BLaER1 treated with 17β-estradiol and CSF1 and Interleukin-3, amounts not matched to agents 10 nM and 100 nM (cell line): Measurements from ENCODE around the gene FLAD1.

Experiments
- H3K27ac ChIP-seq, 11 experiments: shearing (Covaris generic); formaldehyde crosslinking; 2 replicates each; pipeline ENCODE4 v1.8.1; 2022
- H3K27me3 ChIP-seq, 11 experiments: shearing (Covaris generic); formaldehyde crosslinking; 2 replicates each; pipeline ENCODE4 v1.8.1; 2022
- H3K36me3 ChIP-seq, 11 experiments: shearing (Covaris generic); formaldehyde crosslinking; 2 replicates each; pipeline ENCODE4 v1.8.1; 2022
- H3K4me1 ChIP-seq, 10 experiments: shearing (Covaris generic); formaldehyde crosslinking; 2 replicates each; pipeline ENCODE4 v1.8.1; 2022
- H3K4me2 ChIP-seq, 11 experiments: shearing (Covaris generic); formaldehyde crosslinking; 2 replicates each; pipeline ENCODE4 v1.8.1; 2022
- H3K4me3 ChIP-seq, 10 experiments: shearing (Covaris generic); formaldehyde crosslinking; 2 replicates each; pipeline ENCODE4 v1.8.1; 2022
- H3K9ac ChIP-seq, 11 experiments: shearing (Covaris generic); formaldehyde crosslinking; 2 replicates each; pipeline ENCODE4 v1.8.1; 2022
- H3K9me3 ChIP-seq, 11 experiments: shearing (Covaris generic); formaldehyde crosslinking; replicated peaks in 1 of 11; 2 replicates each; pipeline ENCODE4 v1.8.1; 2022
- H4K20me1 ChIP-seq, 11 experiments: shearing (Covaris generic); formaldehyde crosslinking; 2 replicates each; pipeline ENCODE4 v1.8.1; 2022
- Cebpa-rat ChIP-seq, 11 experiments: shearing (Covaris generic); IDR thresholded peaks; 2 replicates each; pipeline ENCODE4 v1.8.1; 2022

The FLAD1 gene

GRCh38 chr1:154945962-154946850 is 36.9 kb upstream of the FLAD1 start:
- H3K4me3 ChIP-seq, result no peak overlapping the region
- H4K20me1 ChIP-seq, result peaks cover 0 to 30% (median 6%) of the 10 kb centered on the region in 11 experiments; a peak in 13 of 22 replicates
- H3K27me3 ChIP-seq, result no peaks in the 10 kb centered on the region
- H3K36me3 ChIP-seq, result peaks cover 36 to 60% (median 56%) of the 10 kb centered on the region in 11 experiments
- H3K4me1 ChIP-seq, result peaks cover 64 to 91% (median 84%) of the 10 kb centered on the region in 10 experiments
- H3K27ac ChIP-seq, result peak overlapping the region in 10 of 11 experiments; percentile 19 to 89 (median 86); a peak in 16 of 22 replicates
- peak overlapping the region; percentile 83 to 97 (median 88) for H3K4me2 ChIP-seq
- H3K9ac ChIP-seq, result peak overlapping the region; percentile 44 to 78 (median 69); a peak in 19 of 22 replicates
- H3K9me3 ChIP-seq, result no peaks in the 10 kb centered on the region
- TF ChIP-seq Cebpa-rat (IDR thresholded peaks at IDR 0.05), result no peak

DNA sequence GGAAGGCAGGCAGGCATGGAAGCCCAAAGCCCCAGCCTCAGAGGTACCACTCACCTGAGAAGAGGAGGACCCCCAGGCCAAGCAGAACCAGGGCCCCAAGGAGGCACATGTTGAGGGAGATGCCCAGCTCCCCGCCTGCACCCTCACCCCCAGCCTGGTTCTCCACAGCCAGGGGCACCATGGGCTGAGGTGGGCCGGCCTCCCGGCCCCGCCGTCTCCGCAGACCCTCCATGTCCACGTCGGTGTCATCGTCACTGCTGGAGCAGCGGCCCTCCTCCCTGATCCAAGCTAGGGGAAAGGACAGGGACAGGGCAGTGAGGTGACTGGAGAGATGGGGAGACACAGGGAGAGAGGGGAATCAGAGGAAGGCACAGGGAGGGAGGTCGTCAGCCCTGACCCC is 35.1 kb upstream of the FLAD1 start:
- Histone ChIP-seq H3K4me2 (peak overlapping the region in 3 of 11 experiments; percentile 3 to 46 (median 27); a peak in 4 of 22 replicates), H3K27ac (peak overlapping the region in 4 of 11 experiments; percentile 8 to 44 (median 22); a peak in 4 of 22 replicates), H3K9ac (peak overlapping the region in 8 of 11 experiments; percentile 4 to 46 (median 34); a peak in 10 of 22 replicates), H3K9me3 (no peaks in the 10 kb centered on the region), H3K27me3 (no peaks in the 10 kb centered on the region), H3K4me3 (no peak overlapping the region), H3K4me1 (peaks cover 64 to 91% (median 84%) of the 10 kb centered on the region in 10 experiments), H4K20me1 (peaks cover 11 to 47% (median 24%) of the 10 kb centered on the region in 11 experiments; a peak in 14 of 22 replicates), H3K36me3 (peaks cover 42 to 66% (median 61%) of the 10 kb centered on the region in 11 experiments)
- TF ChIP-seq Cebpa-rat (IDR thresholded peaks at IDR 0.05), result no peak

- peaks cover 11 to 61% (median 31%) of the 10 kb centered on the region in 11 experiments; a peak in 14 of 22 replicates for H4K20me1 ChIP-seq
- no peaks in the 10 kb centered on the region for H3K9me3 ChIP-seq
Observed at GRCh38 chr1:154951901-154952657, 31.1 kb upstream of the FLAD1 start.

DNA sequence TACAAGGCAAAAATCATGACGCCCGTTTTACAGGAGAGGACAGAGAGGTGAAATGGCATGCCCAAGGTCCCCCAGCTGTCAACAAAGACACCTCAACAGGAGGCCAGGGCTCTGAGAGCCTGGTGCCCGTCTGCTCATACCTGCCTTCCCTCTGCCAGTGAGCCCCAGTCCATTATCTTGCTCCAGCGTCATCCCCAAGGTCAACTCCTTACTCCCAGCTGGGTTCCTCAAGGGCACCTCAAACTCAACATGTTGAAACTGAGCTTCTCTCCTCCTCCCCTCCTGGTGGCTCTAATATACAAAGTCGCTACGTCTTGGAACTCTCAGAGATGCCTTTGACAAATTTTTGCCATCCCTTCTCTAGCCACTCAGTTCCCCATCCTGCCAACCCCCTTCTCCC is 30.5 kb upstream of the FLAD1 start:
- Histone ChIP-seq H3K27ac (peak overlapping the region in 8 of 11 experiments; percentile 22 to 94 (median 84); a peak in 16 of 22 replicates), H4K20me1 (peaks cover 11 to 61% (median 31%) of the 10 kb centered on the region in 11 experiments; a peak in 14 of 22 replicates), H3K4me1 (peaks cover 70 to 87% (median 82%) of the 10 kb centered on the region in 10 experiments), H3K36me3 (peaks cover 25 to 46% (median 36%) of the 10 kb centered on the region in 11 experiments), H3K27me3 (no peaks in the 10 kb centered on the region), H3K9me3 (no peaks in the 10 kb centered on the region), H3K4me3 (peak overlapping the region in 7 of 10 experiments; percentile 16 to 71 (median 66); a peak in 10 of 20 replicates), H3K9ac (peak overlapping the region; percentile 13 to 85 (median 64); a peak in 16 of 22 replicates), H3K4me2 (peak overlapping the region; percentile 89 to 98 (median 96))
- TF ChIP-seq Cebpa-rat (IDR thresholded peaks at IDR 0.05), result no peak

More at GRCh38 chr1:154951901-154952657, 31.1 kb upstream of the FLAD1 start:
- Histone ChIP-seq H3K27ac (peak overlapping the region in 9 of 11 experiments; percentile 3 to 94 (median 80); a peak in 17 of 22 replicates), H3K9ac (peak overlapping the region; percentile 13 to 85 (median 64); a peak in 20 of 22 replicates), H3K4me1 (peaks cover 64 to 86% (median 82%) of the 10 kb centered on the region in 10 experiments), H3K4me3 (peak overlapping the region; percentile 2 to 71 (median 30); a peak in 13 of 20 replicates), H3K27me3 (no peaks in the 10 kb centered on the region), H3K36me3 (peaks cover 31 to 46% (median 40%) of the 10 kb centered on the region in 11 experiments), H3K4me2 (peak overlapping the region; percentile 89 to 98 (median 96))
- TF ChIP-seq Cebpa-rat (IDR thresholded peaks at IDR 0.05), result no peak

GRCh38 chr1:154953611-154954038 is 29.5 kb upstream of the FLAD1 start:
- TF ChIP-seq Cebpa-rat (IDR thresholded peaks at IDR 0.05), result no peak
- Histone ChIP-seq H3K36me3 (peaks cover 22 to 45% (median 32%) of the 10 kb centered on the region in 11 experiments), H3K9ac (peak overlapping the region in 7 of 11 experiments; percentile 67 to 85 (median 81); a peak in 9 of 22 replicates), H3K4me2 (peak overlapping the region; percentile 89 to 98 (median 96)), H3K4me3 (peak overlapping the region in 9 of 10 experiments; percentile 2 to 71 (median 67); a peak in 12 of 20 replicates), H3K4me1 (peaks cover 72 to 87% (median 80%) of the 10 kb centered on the region in 10 experiments), H3K27ac (peak overlapping the region in 10 of 11 experiments; percentile 16 to 94 (median 82); a peak in 15 of 22 replicates), H4K20me1 (peaks cover 11 to 52% (median 28%) of the 10 kb centered on the region in 11 experiments; a peak in 14 of 22 replicates), H3K27me3 (no peaks in the 10 kb centered on the region), H3K9me3 (no peaks in the 10 kb centered on the region)

GRCh38 chr1:154954541-154954940 is 28.6 kb upstream of the FLAD1 start:
- Histone ChIP-seq H3K4me1 (peaks cover 78 to 90% (median 86%) of the 10 kb centered on the region in 10 experiments), H3K36me3 (peaks cover 30 to 46% (median 35%) of the 10 kb centered on the region in 11 experiments), H4K20me1 (peaks cover 11 to 51% (median 30%) of the 10 kb centered on the region in 11 experiments; a peak in 14 of 22 replicates), H3K4me2 (peak overlapping the region; percentile 89 to 98 (median 96)), H3K9ac (peak overlapping the region; percentile 67 to 86 (median 83)), H3K9me3 (no peaks in the 10 kb centered on the region), H3K27ac (peak overlapping the region in 10 of 11 experiments; percentile 78 to 94 (median 86); a peak in 20 of 22 replicates), H3K27me3 (no peaks in the 10 kb centered on the region), H3K4me3 (peak overlapping the region; percentile 61 to 76 (median 71))
- no peak for TF ChIP-seq Cebpa-rat (IDR thresholded peaks at IDR 0.05)

DNA sequence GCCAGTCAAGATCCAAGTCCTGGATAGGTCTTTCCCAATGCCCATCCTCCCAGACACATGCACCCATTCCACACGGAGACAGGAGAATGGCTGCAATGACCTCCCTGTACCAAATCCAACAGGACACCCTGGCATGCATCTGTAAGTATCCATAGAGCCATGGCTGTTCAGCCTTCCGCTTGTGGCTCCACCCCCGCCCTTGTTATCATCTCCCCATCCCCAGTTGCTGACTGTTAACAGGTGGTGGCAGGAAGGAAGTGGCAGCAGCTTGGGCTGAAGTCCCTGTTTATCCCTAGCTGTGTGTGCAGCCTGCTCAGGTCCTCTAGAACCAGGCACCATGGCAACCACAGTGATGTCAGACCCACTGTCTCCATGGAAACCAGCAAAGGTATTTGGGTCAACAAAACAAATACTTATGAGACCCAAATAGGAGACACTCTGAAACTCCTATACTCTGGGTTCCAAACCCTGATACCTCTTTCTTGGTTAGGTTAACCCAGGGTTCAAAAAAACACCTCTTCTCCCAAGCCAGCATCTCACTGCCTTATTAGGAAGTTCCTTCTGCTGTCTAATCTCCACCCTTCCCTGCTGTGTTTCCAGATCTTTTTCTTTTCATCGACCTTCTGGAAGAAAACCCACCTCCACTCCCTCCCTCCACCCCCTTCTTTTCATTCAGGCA is 28.0 kb upstream of the FLAD1 start:
- Histone ChIP-seq H3K4me3 (peak overlapping the region; percentile 61 to 76 (median 71)), H3K27me3 (no peaks in the 10 kb centered on the region), H3K36me3 (peaks cover 31 to 46% (median 34%) of the 10 kb centered on the region in 11 experiments), H4K20me1 (peaks cover 11 to 48% (median 30%) of the 10 kb centered on the region in 11 experiments; a peak in 14 of 22 replicates), H3K9ac (peak overlapping the region; percentile 74 to 86 (median 83)), H3K4me1 (peaks cover 85 to 95% (median 92%) of the 10 kb centered on the region in 10 experiments), H3K9me3 (no peaks in the 10 kb centered on the region), H3K27ac (peak overlapping the region; percentile 66 to 94 (median 86)), H3K4me2 (peak overlapping the region; percentile 89 to 98 (median 96))
- TF ChIP-seq Cebpa-rat (IDR thresholded peaks at IDR 0.05), result no peak
